Body of pancreas (tissue), 4 donors: ENCODE measurements around the gene CLPSL1. TPM values are rescaled to one million over a fixed set of nuclear protein-coding genes. Genes with fewer than 3 reads are reported as not detected.

ENCODE experiments used
- ATAC-seq: fragments of 150-250 bp; one replicate; pipeline ENCODE4 v1.9.1; 2016
- DNase-seq, 4 donors: peaks; one replicate each; pipeline ENCODE4 v3.0.0-alpha.2; 2019
- H3K27ac ChIP-seq, 4 donors: fragments of 200-600 bp; sonication (generic); 1 replicate in 3 of 4; 2 replicates in 1 of 4; pipeline versions ENCODE4 v1.5.1 to v1.6.1; 2016 to 2019; ENCODE audit warnings: mild to moderate bottlenecking in 1 of 4, mixed read lengths in 1 of 4, moderate library complexity in 1 of 4
- H3K27me3 ChIP-seq, 2 donors: fragments of 200-600 bp; sonication (generic); one replicate each; pipeline ENCODE4 v1.6.0; 2016; ENCODE audit warnings: mild to moderate bottlenecking in 1 of 2
- H3K36me3 ChIP-seq, 2 donors: fragments of 200-600 bp; sonication (generic); replicated peaks in 1 of 2; 2 replicates each; pipeline ENCODE4 v1.5.1; 2016; ENCODE audit warnings: low read depth in 2 of 2; ENCODE audit not compliant: insufficient read depth in 1 of 2
- H3K4me1 ChIP-seq: fragments of 200-600 bp; sonication (generic); one replicate; pipeline ENCODE4 v1.6.0; 2016
- H3K4me3 ChIP-seq, 2 donors: fragments of 200-600 bp; sonication (generic); 1 replicate in 1 of 2; 2 replicates in 1 of 2; pipeline ENCODE4 v1.5.1; 2016 to 2019
- H3K9me3 ChIP-seq, 3 donors: fragments of 200-600 bp; sonication (generic); 1 replicate in 2 of 3; 2 replicates in 1 of 3; pipeline ENCODE4 v1.5.1; 2016
- CTCF ChIP-seq, 7 experiments: fragments of 450-650 bp in 4 of 7; fragments of 200-600 bp in 3 of 7; sonication (generic) in 3 of 7; IDR thresholded peaks; one replicate each; pipeline ENCODE4 v1.5.1; 2016 to 2019; ENCODE audit warnings: antibody characterized with exemption in 7 of 7
- POLR2A ChIP-seq, 3 donors: fragments of 450-650 bp; IDR thresholded peaks; one replicate each; pipeline ENCODE4 v1.6.1; 2016; ENCODE audit warnings: antibody characterized with exemption in 3 of 3, mild to moderate bottlenecking in 2 of 3
- WGBS, 2 donors: methylation state at CpG; one replicate each; pipeline ENCODE4 v1.1.5; 2017; 5-methylcytosine and 5-hydroxymethylcytosine counted together
- intact Hi-C: fragments of 100-400 bp; cut with DNase I; formaldehyde crosslinking; loops from one replicate; pipeline ENCODE4 v1.15.1; 2023
- total RNA-seq, 2 donors: library from RNA; depleted of rRNA; stranded (reverse); fragments of >200 nt; gene quantifications; one replicate each; pipeline ENCODE4 v1.1.0, GENCODE V29; 2016

The CLPSL1 gene
- total RNA-seq, 2 donors from 2014 or later = 7.8 to 11.9 TPM

DNA sequence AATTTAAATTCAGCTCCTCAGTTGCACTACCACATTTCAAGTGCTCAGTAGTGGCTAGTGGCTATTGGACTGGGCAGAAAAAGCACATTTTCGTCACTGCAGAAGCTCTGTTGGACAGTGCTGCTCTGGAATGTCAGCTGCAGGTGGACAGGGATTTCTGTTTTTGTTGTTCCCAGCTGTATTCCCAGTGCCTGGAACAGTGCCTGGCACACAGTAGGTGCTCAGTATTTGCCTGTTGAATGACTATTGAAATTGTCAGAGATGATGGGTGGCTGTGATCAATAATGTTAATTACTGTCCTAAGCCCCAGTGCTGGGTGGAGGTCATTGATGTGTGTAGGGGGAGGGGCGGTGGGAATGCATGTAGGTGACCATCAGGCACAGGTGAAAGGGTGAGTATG lies 5.5 kb downstream of the CLPSL1 start:
- no peak for ATAC-seq
- H3K27ac ChIP-seq = peak overlapping the region; percentile 66 to 96 (median 89)
- no peaks in the 10 kb centered on the region for H3K27me3 ChIP-seq
- 69 to 84% methylated on average over 2 of the region's 2 CpGs for WGBS, 2 donors
- no peaks in the 10 kb centered on the region for H3K36me3 ChIP-seq
- no peak overlapping the region for H3K4me3 ChIP-seq
- no peak for DNase-seq
- TF ChIP-seq POLR2A (IDR thresholded peaks at IDR 0.05) (no peak), CTCF (IDR thresholded peaks at IDR 0.05) (no peak)
- H3K9me3 ChIP-seq = no peaks in the 10 kb centered on the region
- intact Hi-C loops = no loop called here
- peaks cover 53% of the 10 kb centered on the region for H3K4me1 ChIP-seq

GRCh38 chr6:35786810-35787209 lies 6.0 kb downstream of the CLPSL1 start:
- DNase-seq (peak; percentile 46 to 57 (median 53)), ATAC-seq (peak; percentile 15)
- no peak for TF ChIP-seq CTCF (IDR thresholded peaks at IDR 0.05)
- TF ChIP-seq POLR2A (IDR thresholded peaks at IDR 0.05) = peak in 1 of 3 donors; percentile 17
- Histone ChIP-seq H3K27ac (peak overlapping the region; percentile 66 to 96 (median 89)), H3K4me1 (peaks cover 53% of the 10 kb centered on the region), H3K36me3 (no peaks in the 10 kb centered on the region), H3K9me3 (no peaks in the 10 kb centered on the region), H3K4me3 (peak overlapping the region in 1 of 2 donors; percentile 13), H3K27me3 (no peaks in the 10 kb centered on the region)
- intact Hi-C loops = no loop called here
- 62 to 71% methylated on average over 25 of the region's 25 CpGs for WGBS, 2 donors

GRCh38 chr6:35787266-35788218 lies 6.7 kb downstream of the CLPSL1 start:
- 46 to 53% methylated on average over 13 of the region's 13 CpGs for WGBS, 2 donors
- H3K4me1 ChIP-seq = peaks cover 47% of the 10 kb centered on the region
- peak overlapping the region; percentile 66 to 96 (median 89) for H3K27ac ChIP-seq
- peak; percentile 25 for ATAC-seq
- no peaks in the 10 kb centered on the region for H3K9me3 ChIP-seq
- H3K4me3 ChIP-seq = peak overlapping the region in 1 of 2 donors; percentile 13
- TF ChIP-seq CTCF (IDR thresholded peaks at IDR 0.05) (no peak), POLR2A (IDR thresholded peaks at IDR 0.05) (peak in 1 of 3 donors; percentile 13)
- peak; percentile 60 to 76 (median 67) for DNase-seq
- H3K36me3 ChIP-seq = no peaks in the 10 kb centered on the region
- no peaks in the 10 kb centered on the region for H3K27me3 ChIP-seq
- intact Hi-C loops = no loop called here

GRCh38 chr6:35788423-35788982 lies 7.7 kb downstream of the CLPSL1 start:
- ATAC-seq = no peak

More at GRCh38 chr6:35788423-35788982, 7.7 kb downstream of the CLPSL1 start:
- Histone ChIP-seq H3K36me3 (no peaks in the 10 kb centered on the region), H3K4me1 (peaks cover 49% of the 10 kb centered on the region), H3K27ac (peak overlapping the region; percentile 66 to 96 (median 89)), H3K27me3 (no peaks in the 10 kb centered on the region), H3K4me3 (peak overlapping the region in 1 of 2 donors; percentile 13), H3K9me3 (no peaks in the 10 kb centered on the region)
- intact Hi-C loops = no loop called here
- WGBS, 2 donors = 38 to 40% methylated on average over 4 of the region's 4 CpGs
- no peak for TF ChIP-seq CTCF (IDR thresholded peaks at IDR 0.05)
- DNase-seq = peak; percentile 58 to 78 (median 70)
